GM18519 (cell line): ENCODE data around the gene CREBL2.
"Not testable (repeated sequence)": the region's sequence is repeated elsewhere in the genome, so short reads cannot be mapped to it uniquely, and the experiment has no call there.

ENCODE experiments used
- ATAC-seq: cut with Tn5 transposase; IDR thresholded peaks from one replicate; pipeline ENCODE4 v1.9.1; 2021; ENCODE audit warnings: mild to moderate bottlenecking, moderate library complexity; ENCODE audit not compliant: unreplicated experiment, low FRiP score

CREBL2 gene

DNA sequence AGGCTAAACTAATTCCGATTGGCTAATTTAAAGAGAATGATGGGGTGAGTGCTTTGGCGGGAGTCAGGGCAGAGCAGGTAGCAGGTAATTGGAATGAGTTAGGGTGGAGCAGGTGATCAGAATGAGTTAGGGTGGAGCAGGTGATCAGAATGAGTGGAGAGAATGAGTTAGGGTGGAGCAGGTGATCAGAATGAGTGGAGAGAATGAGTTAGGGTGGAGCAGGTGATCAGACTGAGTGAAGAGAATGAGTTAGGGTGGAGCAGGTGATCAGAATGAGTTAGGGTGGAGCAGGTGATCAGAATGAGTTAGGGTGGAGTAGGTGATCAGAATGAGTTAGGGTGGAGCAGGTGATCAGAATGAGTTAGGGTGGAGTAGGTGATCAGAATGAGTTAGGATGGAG, 15.7 kb upstream of the CREBL2 start:
- ATAC-seq, result not testable (repeated sequence)

DNA sequence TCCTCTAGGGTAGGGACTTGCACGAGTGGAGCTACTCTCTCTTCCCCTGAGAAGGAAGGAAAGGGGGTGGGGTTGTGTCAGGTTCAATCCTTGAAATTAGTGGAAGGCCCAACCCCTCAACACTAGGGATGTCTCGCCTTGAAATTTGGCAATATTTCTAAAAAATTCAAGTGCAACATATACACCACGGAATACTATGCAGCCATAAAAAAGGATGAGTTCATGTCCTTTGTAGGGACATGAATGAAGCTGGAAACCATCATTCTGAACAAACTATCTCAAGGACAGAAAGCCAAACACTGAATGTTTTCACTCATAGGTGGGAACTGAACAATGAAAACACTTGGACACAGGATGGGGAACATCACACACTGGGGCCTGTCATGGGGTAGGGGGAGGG, 15.1 kb upstream of the CREBL2 start:
- not testable (repeated sequence) for ATAC-seq

GRCh38 chr12:12598864-12599263, 12.8 kb upstream of the CREBL2 start:
- ATAC-seq, result no peak

GRCh38 chr12:12599750-12600643, 11.7 kb upstream of the CREBL2 start:
- ATAC-seq, result no peak

DNA sequence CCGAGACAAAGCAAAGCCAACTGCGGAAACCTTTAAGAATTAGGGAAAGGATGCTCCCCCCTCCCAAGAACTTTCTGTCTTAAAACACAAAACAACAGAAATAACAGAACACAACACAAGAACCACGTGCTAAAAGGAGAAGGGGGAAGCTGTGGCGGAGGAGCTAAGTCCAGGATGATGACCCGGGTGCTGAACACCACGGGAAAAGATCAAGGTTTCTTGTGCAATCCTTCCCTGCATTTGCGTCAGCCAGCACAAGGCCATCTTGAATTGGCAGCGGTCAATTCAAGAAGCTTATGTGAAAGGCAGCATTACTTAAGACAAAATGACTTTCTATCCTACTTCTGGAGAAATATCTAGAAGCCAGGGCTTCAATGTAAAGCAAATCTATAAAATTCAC, 11.0 kb upstream of the CREBL2 start:
- no peak for ATAC-seq

- no peak for ATAC-seq
Measured at GRCh38 chr12:12604740-12605139, 6.9 kb upstream of the CREBL2 start.

GRCh38 chr12:12606781-12607589, 4.7 kb upstream of the CREBL2 start:
- peak; percentile 39 for ATAC-seq

GRCh38 chr12:12608557-12608957, 3.1 kb upstream of the CREBL2 start:
- ATAC-seq, result no peak

- no peak for ATAC-seq
Measured at GRCh38 chr12:12609692-12610091, 2.0 kb upstream of the CREBL2 start.

- no peak for ATAC-seq
Measured at GRCh38 chr12:12610711-12611110, 965 bp upstream of the CREBL2 start.

GRCh38 chr12:12612358-12612757, 682 bp downstream of the CREBL2 start:
- ATAC-seq, result no peak

DNA sequence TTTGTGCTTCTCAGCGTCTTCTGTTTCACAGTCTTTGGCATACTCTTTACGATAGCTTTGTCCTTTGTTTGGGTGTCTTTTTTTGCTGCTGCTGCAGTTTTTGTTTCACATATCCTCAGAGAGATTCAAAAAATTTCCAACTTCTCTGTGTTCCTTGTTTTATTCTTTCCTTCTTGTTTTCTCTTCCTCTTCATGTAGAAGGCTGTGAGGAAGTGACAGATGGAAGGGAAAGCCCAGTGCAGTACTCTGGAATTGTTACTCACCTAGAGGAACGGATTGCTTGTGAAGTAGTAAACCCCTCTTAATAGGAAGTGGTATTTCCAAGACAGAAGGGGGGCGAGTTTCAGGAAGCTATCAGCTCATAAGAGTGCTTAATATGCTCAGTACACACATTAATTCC, 1.7 kb downstream of the CREBL2 start:
- no peak for ATAC-seq

- ATAC-seq, result no peak
Measured at GRCh38 chr12:12614342-12614741, 2.7 kb downstream of the CREBL2 start.

DNA sequence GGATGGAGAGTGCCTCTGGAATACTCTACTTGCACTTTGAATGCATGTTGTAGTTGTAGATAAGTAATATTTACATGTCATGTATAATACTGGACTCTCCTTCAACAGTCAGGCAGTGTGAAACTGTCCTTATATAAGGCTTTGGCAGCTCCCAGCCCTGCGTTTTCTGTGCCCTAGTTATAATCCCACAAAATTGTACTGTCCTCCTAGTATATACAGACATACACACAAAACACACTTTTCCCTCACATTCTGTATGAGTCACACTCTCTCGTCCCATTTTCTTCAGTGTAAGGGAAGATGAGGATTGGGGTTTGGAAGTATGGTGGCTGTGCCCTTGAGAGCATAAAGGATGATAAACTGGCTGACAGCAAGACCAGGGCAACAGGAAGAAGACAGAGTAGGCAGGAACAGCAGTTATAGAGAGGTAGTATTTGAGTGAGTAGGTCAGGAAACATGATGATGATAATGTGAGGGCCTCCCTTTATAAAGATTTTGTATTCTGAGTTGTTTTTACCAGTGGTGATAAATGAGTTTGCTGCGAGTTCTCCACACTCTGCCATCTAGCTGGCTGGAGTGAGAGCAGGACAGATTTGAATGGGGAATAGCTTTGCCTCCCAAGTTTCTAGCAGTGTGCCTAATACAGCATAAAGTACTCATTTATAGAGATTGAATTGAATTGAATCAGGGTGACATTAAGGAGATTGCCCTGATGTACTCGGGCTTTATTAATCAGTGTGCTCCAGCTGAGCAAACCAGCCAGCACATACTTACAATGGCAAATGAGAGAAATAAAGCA, 5.0 kb downstream of the CREBL2 start:
- ATAC-seq, result no peak

DNA sequence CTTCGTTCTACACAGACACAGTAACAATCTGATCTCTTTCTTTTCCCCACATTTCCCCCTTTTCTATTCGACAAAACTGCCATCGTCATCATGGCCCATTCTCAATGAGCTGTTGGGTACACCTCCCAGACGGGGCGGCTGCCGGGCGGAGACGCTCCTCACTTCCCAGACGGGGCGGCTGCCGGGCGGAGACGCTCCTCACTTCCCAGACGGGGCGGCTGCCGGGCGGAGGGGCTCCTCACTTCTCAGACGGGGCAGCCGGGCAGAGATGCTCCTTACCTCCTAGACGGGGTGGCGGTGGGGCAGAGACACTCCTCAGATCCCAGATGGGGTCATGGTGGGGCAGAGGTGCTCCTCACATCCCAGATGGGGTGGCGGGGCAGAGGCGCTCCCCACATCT, 6.4 kb downstream of the CREBL2 start:
- ATAC-seq, result not testable (repeated sequence)

DNA sequence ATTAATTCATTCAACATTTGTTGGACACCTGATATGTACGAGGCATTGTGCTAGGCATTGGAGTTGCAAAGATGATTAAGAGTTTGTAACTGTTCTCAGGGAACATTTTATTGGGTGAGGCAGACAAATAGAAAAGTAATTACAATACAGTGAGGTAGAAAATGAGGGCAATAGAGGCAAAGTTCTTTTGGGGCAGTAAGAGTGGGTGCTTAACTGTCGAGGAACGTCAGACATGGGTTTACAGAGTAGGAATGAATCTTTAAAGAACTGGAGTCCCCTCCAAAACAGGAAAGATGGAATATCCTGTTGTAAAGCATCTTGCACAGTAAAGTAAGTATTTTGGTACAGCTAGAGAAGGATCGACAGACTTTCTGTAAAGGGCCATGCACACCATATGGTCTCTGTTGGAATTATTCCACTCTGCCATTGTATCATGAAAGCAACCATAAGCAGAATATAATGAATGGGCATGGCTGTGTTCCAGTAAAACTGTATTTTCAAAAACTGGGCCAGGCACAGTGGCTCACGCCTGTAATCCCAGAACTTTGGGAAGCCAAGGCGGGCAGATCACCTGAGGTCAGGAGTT, 9.1 kb downstream of the CREBL2 start:
- ATAC-seq, result no peak

DNA sequence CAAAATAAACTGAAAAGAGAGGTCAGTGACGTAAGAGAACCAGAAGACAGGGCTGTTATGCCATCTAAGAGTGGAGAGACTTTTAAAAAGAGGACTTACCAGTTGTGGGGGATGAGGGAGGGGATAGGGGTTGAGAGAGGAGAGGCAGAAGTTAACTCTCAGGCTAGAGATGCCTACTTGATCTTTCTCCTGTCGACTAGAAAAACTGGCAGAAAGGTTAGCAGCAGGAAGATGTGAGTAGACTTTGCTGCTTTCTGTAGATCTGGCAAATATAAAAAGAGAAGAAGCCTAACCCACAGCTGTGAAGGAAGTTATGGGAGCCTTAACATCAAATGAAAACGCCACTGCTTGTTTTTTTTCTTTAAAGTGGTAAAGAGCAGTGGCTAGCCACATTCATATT, 10.7 kb downstream of the CREBL2 start:
- ATAC-seq, result no peak

- ATAC-seq, result no peak
Measured at GRCh38 chr12:12624498-12624992, 12.9 kb downstream of the CREBL2 start.

DNA sequence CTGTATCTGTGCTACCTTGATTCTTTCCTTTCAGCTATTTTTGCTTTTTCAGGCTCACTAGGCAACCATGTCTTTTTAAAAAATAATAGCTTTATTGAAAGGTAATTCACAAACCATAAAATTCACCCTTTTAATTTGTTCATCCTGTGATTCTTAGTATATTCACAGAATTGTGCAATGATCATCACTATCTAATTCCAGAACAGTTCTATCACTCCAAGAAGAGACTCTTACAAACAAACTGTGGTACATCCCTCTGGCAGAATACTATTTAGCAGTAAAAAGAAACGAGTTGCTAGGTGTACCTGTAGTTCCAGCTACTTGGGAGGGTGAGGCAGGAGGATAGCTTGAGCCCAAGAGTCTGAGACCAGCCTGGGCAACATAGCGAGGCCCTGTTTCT, 14.8 kb downstream of the CREBL2 start:
- ATAC-seq, result no peak

- no peak for ATAC-seq
Measured at GRCh38 chr12:12627308-12627827, 15.7 kb downstream of the CREBL2 start.
